ENCODE data around the gene APCDD1L.
"Not testable (repeated sequence)": the region's sequence is repeated elsewhere in the genome, so short reads cannot be mapped to it uniquely, and the experiment has no call there.

APCDD1L gene

DNA sequence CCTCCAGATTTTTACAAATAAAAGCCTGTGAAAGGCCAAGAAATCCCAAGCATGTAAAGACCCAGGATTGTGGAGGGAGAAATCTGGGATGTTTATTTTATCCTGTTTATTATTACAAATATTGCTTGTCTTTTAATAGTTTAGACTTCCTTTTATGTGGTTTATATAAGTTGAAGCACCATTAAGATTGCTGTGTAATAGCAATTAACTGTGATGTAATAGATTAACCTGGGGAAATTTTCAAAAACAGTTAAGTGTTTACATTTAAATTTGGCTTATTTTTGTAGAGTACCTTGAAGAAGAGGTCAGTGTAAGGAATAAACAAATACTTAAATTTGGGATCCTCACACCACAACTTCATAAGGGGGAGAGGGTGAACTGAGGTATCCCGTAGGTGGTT, 99.1 kb downstream of the APCDD1L start:
- no peak for DNase-seq (ENCODE audit: low read depth in 2 of 2)

DNA sequence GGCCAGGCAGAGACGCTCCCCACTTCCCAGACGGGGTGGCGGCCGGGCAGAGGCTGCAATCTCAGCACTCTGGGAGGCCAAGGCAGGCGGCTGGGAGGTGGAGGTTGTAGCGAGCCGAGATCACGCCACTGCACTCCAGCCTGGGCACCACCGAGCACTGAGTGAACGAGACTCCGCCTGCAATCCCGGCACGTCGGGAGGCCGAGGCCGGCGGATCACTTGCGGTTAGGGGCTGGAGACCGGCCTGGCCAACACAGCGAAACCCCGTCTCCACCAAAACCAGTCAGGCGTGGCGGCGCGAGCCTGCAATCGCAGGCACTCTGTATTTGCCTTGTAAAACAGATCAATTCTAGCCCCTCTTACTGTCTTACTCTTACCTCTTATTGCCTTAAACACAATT, 100.4 kb downstream of the APCDD1L start:
- DNase-seq (ENCODE audit: low read depth in 2 of 2) = not testable (repeated sequence)

- not testable (repeated sequence) for DNase-seq (ENCODE audit: low read depth in 2 of 2)
Measured at GRCh38 chr20:58414216-58414615, 101.0 kb downstream of the APCDD1L start.

All from stimulated activated CD4-positive, alpha-beta T cell treated with anti-CD3 and anti-CD28 coated beads, Interleukin-1b, Interleukin-23, amount 100 ng/mL, for 4 hours (primary cell).